ENCODE results near the gene SEMA3A.

- TF ChIP-seq ZFP30 (CRISPR knock-in tag; IDR thresholded peaks at IDR 0.05) (no peak), GLIS3 (CRISPR knock-in tag; IDR thresholded peaks at IDR 0.05) (no peak), ARNTL (CRISPR knock-in tag; IDR thresholded peaks at IDR 0.05; ENCODE audit: borderline replicate concordance, low read depth) (no peak), ZFP3 (CRISPR knock-in tag; IDR thresholded peaks at IDR 0.05) (no peak), CREB5 (CRISPR knock-in tag; IDR thresholded peaks at IDR 0.05; ENCODE audit: low read depth) (no peak), CSDC2 (CRISPR knock-in tag; IDR thresholded peaks at IDR 0.05) (no peak), TOX (CRISPR knock-in tag; IDR thresholded peaks at IDR 0.05; ENCODE audit: borderline replicate concordance) (no peak), ZNF8 (CRISPR knock-in tag; IDR thresholded peaks at IDR 0.05) (no peak)
Observed at GRCh38 chr7:84088802-84089201, 105.8 kb downstream of the SEMA3A start.
